ENCODE measurements around the gene PDZD7.

PDZD7 gene

GRCh38 chr10:101007915-101008822 lies 22.8 kb downstream of the PDZD7 start:
- in situ Hi-C loops (cut with MboI; ENCODE audit: low pct_unique_long_range_greater_than_20kb, low sequenced_read_pairs) = no loop called here
- DNase-seq = no peak

- no peak for DNase-seq
- in situ Hi-C loops (cut with MboI; ENCODE audit: low pct_unique_long_range_greater_than_20kb, low sequenced_read_pairs) = no loop called here
Measured at GRCh38 chr10:101007099-101007711, 23.7 kb downstream of the PDZD7 start.

GRCh38 chr10:101006593-101007098 lies 24.3 kb downstream of the PDZD7 start:
- no peak for DNase-seq
- in situ Hi-C loops (cut with MboI; ENCODE audit: low pct_unique_long_range_greater_than_20kb, low sequenced_read_pairs) = no loop called here

- in situ Hi-C loops (cut with MboI; ENCODE audit: low pct_unique_long_range_greater_than_20kb, low sequenced_read_pairs) = no loop called here
- DNase-seq = no peak
Measured at GRCh38 chr10:101005869-101006567, 24.9 kb downstream of the PDZD7 start.

GRCh38 chr10:101005361-101005760 lies 25.6 kb downstream of the PDZD7 start:
- in situ Hi-C loops (cut with MboI; ENCODE audit: low pct_unique_long_range_greater_than_20kb, low sequenced_read_pairs) = no loop called here
- DNase-seq = no peak

GRCh38 chr10:101003639-101004206 lies 27.2 kb downstream of the PDZD7 start:
- in situ Hi-C loops (cut with MboI; ENCODE audit: low pct_unique_long_range_greater_than_20kb, low sequenced_read_pairs) = no loop called here
- DNase-seq = no peak

- in situ Hi-C loops (cut with MboI; ENCODE audit: low pct_unique_long_range_greater_than_20kb, low sequenced_read_pairs) = no loop called here
- DNase-seq = no peak
Measured at GRCh38 chr10:101002456-101002855, 28.5 kb downstream of the PDZD7 start.

GRCh38 chr10:101001659-101002035 lies 29.3 kb downstream of the PDZD7 start:
- DNase-seq = no peak
- in situ Hi-C loops (cut with MboI; ENCODE audit: low pct_unique_long_range_greater_than_20kb, low sequenced_read_pairs) = no loop called here

- no peak for DNase-seq
- in situ Hi-C loops (cut with MboI; ENCODE audit: low pct_unique_long_range_greater_than_20kb, low sequenced_read_pairs) = no loop called here
Measured at GRCh38 chr10:101000915-101001658, 29.8 kb downstream of the PDZD7 start.

GRCh38 chr10:101000127-101000914 lies 30.6 kb downstream of the PDZD7 start:
- DNase-seq = no peak
- in situ Hi-C loops (cut with MboI; ENCODE audit: low pct_unique_long_range_greater_than_20kb, low sequenced_read_pairs) = no loop called here

GRCh38 chr10:100999742-101000126 lies 31.2 kb downstream of the PDZD7 start, which contains the start of gene LZTS2:
Gene LZTS2 (plus strand): TSS chr10:100999808. CDS start chr10:101002539, 2,731 bp downstream.
- DNase-seq = no peak
- in situ Hi-C loops (cut with MboI; ENCODE audit: low pct_unique_long_range_greater_than_20kb, low sequenced_read_pairs) = no loop called here

- DNase-seq = peak; percentile 81
- in situ Hi-C loops (cut with MboI; ENCODE audit: low pct_unique_long_range_greater_than_20kb, low sequenced_read_pairs) = no loop called here
Measured at GRCh38 chr10:100998991-100999741, 31.8 kb downstream of the PDZD7 start.

GRCh38 chr10:100998183-100998990 lies 32.5 kb downstream of the PDZD7 start:
- in situ Hi-C loops (cut with MboI; ENCODE audit: low pct_unique_long_range_greater_than_20kb, low sequenced_read_pairs) = no loop called here
- peak; percentile 81 for DNase-seq

GRCh38 chr10:100997360-100998182 lies 33.4 kb downstream of the PDZD7 start:
- in situ Hi-C loops (cut with MboI; ENCODE audit: low pct_unique_long_range_greater_than_20kb, low sequenced_read_pairs) = no loop called here
- peak; percentile 82 for DNase-seq

GRCh38 chr10:100996678-100997359 lies 34.1 kb downstream of the PDZD7 start:
- in situ Hi-C loops (cut with MboI; ENCODE audit: low pct_unique_long_range_greater_than_20kb, low sequenced_read_pairs) = no loop called here
- peak; percentile 52 for DNase-seq
